Fibroblast of gingiva (primary cell): Measurements from ENCODE around the gene ANTXR1.

ENCODE experiments used
- DNase-seq: peaks from one replicate; pipeline ENCODE4 v3.0.0-alpha.2; 2011; ENCODE audit warnings: low read depth

ANTXR1 gene

GRCh38 chr2:69007169-69007568 is 5.8 kb upstream of the ANTXR1 start:
- DNase-seq: peak; percentile 58

GRCh38 chr2:69007603-69008002 is 5.4 kb upstream of the ANTXR1 start:
- no peak for DNase-seq

GRCh38 chr2:69010437-69011194 is 2.4 kb upstream of the ANTXR1 start:
- no peak for DNase-seq

- DNase-seq: no peak
Observed at GRCh38 chr2:69011611-69012157, 1.3 kb upstream of the ANTXR1 start.

- no peak for DNase-seq
Observed at GRCh38 chr2:69012310-69013141, 453 bp upstream of the ANTXR1 start.

- peak; percentile 40 for DNase-seq
Observed at GRCh38 chr2:69013840-69014821, 1.2 kb downstream of the ANTXR1 start.

- DNase-seq: peak; percentile 76
Observed at GRCh38 chr2:69017080-69017479, 4.1 kb downstream of the ANTXR1 start.

- no peak for DNase-seq
Observed at GRCh38 chr2:69017835-69018234, 4.9 kb downstream of the ANTXR1 start.

GRCh38 chr2:69018678-69019095 is 5.7 kb downstream of the ANTXR1 start:
- peak; percentile 48 for DNase-seq

- no peak for DNase-seq
Observed at GRCh38 chr2:69020496-69021426, 7.8 kb downstream of the ANTXR1 start.

- no peak for DNase-seq
Observed at GRCh38 chr2:69021727-69022126, 8.7 kb downstream of the ANTXR1 start.

GRCh38 chr2:69022548-69022947 is 9.6 kb downstream of the ANTXR1 start:
- DNase-seq: no peak

- DNase-seq: no peak
Observed at GRCh38 chr2:69023236-69023635, 10.3 kb downstream of the ANTXR1 start.

GRCh38 chr2:69026026-69026425 is 13.0 kb downstream of the ANTXR1 start:
- peak; percentile 31 for DNase-seq

- no peak for DNase-seq
Observed at GRCh38 chr2:69026691-69027459, 13.9 kb downstream of the ANTXR1 start.

GRCh38 chr2:69030800-69031428 is 17.9 kb downstream of the ANTXR1 start:
- no peak for DNase-seq

- no peak for DNase-seq
Observed at GRCh38 chr2:69031466-69031865, 18.5 kb downstream of the ANTXR1 start.

- DNase-seq: no peak
Observed at GRCh38 chr2:69032336-69032735, 19.4 kb downstream of the ANTXR1 start.

GRCh38 chr2:69033461-69034095 is 20.6 kb downstream of the ANTXR1 start:
- peak; percentile 51 for DNase-seq
